Left renal pelvis (tissue), 4 donors: ENCODE results near the gene PTPN7. TPM values are rescaled to one million over a fixed set of nuclear protein-coding genes. Genes with fewer than 3 reads are reported as not detected.
"Not testable (repeated sequence)": the region's sequence is repeated elsewhere in the genome, so short reads cannot be mapped to it uniquely, and the experiment has no call there.

Experiments
- DNase-seq, 4 donors: peaks; one replicate each; pipeline ENCODE4 v3.0.0-alpha.2; 2013; ENCODE audit warnings: low read depth in 4 of 4, low spot score in 3 of 4
- polyA plus RNA-seq, 4 donors: library from polyadenylated mRNA; unstranded; fragments of 120-200 nt; gene quantifications; one replicate each; pipeline ENCODE4 v1.2.1, GENCODE V29; 2013; ENCODE audit not compliant: insufficient read length in 4 of 4

PTPN7 gene
- 1 to 10 TPM in 1 of 4 donors, under 1 TPM in 3; 0.69 to 1.8 (median 0.83) TPM for polyA plus RNA-seq

DNA sequence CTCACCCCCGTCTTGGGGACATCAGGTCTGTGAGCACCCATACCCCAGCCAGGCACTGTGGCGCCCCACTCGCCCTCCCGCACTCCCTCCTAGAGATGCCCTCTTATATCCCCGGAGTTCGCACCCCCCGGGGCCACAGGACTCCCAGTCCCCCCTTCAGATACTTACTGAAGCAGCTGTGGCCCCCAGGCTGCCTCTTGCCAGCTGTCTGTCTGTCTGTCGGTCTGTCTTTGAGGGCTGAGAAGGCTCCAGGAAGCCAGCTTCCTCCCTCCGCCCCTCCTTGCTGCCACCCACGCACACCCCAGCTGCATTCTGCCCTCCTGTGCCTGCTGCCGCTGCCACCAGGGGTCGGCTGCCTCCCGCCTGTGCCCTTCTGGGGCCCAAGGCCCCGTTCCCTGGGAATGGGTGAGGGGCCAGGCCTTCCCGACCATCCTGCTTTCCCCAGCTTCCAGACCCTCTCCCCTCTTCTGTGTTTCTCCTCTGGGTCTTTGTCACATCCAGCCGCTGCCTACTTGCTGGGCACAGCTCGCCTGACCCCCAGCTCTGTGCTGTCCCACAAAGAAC is at the start of gene PTPN7:
TSS of gene PTPN7 (minus strand) at position 226 of the 564 bp plus-strand sequence. CDS start 1,200 bp downstream, outside the sequence.
- DNase-seq = no peak

DNA sequence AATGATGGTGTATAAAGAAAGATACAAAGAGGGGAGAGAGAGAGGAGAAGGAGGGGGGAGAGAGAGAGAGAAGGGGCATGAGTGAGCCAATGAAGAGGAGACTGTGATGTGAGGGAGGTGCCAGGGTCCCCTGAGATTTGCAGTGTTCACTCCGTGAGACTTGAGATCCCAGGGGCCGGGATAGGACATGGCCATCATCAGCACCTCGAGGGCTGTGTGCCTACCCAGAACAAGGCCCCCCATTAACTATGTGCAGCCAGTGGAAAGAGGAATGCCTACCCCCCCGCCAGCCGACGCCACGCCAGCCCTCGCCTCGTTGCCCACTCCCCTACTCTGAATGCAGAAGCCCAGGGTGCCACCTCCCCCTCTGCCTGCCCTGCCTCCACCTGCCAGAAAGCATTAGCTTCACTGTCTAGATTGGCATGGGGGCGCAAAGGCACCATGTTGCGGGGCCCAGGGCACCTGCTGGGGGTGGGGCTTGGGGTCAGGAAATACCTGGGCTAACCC is 48.0 kb upstream of the PTPN7 start:
- no peak for DNase-seq

DNA sequence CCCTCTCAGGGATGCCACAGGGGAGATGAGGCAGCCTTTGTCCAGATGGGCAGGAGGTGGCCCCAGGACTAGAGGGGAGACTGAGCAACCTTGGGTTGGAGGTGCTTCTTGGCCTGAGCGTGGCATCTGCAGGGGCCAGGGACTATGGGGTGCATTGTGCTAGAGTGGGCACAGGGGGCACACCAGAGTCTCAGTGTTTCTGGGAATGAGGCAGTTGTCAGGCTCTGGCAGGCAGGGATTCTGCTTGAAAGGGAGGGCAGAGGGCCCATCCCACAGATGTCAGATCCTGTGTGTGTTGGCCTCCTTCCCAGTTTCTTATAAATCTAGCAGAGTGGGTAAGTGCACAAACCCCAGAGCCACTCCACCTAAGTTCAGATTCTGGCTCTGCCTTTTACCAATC is 46.9 kb upstream of the PTPN7 start:
- DNase-seq = no peak

DNA sequence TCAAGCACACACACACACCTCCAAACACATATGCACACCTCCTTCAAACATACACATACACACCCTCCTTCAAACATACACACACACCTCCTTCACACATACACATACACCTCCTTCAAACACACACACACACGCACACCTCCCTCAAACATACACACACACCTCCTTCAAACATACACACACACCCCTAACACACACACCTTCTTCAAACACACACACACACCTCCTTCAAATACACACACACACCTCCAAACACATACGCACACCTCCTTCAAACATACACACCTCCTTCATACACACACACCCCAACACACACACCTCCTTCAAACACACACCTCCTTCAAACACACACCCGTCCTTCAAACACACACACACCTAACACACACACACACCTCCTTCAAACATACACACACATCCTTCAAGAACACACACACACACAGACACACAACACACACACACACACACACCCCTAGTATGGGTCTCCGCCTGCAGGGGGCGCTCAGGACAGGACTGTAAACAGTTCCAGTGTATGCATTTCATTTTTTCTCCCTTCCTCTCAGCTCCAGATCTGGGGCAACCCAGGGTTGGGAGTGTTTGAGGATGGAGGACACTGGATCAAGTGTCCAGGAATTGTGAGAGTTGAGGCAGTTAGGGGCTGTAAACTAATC is 45.3 kb upstream of the PTPN7 start:
- no peak for DNase-seq

DNA sequence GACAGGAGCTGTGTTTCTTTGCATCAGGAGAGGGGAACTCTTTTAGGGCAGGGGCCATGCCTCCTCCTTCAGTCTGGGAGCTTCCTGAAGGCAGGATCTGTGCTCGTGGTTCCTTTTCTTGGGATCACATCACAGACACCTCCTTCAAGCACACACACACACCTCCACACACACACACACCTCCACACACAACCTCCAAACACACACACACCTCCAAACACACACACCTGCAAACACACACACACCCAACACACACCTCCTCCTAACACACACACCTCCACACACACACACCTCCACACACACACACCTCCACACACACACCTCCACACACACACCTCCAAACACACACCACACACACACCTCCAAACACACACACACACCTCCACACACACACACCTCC is 43.7 kb upstream of the PTPN7 start:
- DNase-seq = no peak

DNA sequence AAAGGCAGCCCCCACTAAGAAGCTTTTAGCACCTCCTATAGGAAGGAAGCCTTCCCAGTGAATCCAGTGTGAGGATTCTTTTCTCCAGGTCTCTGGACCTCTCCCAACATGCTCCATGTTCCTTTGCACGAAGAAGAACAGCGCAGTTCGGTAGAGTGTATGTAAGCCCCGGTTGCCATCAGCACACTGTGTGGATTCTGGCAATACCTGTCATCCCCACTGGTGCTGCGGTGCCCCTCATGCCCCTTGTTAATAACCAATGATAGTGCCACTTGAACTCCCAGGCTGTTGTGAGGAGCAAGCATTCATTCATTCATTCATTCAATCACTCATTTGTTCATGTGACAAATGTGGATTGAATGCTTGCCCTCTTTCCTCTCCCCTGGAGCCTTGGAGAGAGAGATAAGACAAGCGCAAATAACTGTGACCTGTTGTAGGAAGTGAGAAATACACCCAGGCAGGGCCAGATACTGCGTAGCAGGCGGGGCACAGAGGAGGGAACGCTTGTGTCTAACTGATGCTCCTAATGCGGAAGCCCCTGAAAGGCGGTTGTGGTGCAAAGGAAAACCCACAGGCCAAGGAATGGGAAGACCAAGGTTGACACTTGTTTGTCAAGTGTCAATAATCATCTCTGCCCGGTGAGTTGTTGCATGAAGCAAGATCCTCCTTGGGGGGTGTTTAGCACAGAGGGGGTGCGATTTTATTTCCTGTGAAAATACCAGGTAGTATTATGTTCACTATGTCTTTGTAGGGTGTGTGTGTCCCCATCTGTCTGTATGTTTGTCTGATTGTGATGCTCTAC is 43.0 kb upstream of the PTPN7 start:
- no peak for DNase-seq

DNA sequence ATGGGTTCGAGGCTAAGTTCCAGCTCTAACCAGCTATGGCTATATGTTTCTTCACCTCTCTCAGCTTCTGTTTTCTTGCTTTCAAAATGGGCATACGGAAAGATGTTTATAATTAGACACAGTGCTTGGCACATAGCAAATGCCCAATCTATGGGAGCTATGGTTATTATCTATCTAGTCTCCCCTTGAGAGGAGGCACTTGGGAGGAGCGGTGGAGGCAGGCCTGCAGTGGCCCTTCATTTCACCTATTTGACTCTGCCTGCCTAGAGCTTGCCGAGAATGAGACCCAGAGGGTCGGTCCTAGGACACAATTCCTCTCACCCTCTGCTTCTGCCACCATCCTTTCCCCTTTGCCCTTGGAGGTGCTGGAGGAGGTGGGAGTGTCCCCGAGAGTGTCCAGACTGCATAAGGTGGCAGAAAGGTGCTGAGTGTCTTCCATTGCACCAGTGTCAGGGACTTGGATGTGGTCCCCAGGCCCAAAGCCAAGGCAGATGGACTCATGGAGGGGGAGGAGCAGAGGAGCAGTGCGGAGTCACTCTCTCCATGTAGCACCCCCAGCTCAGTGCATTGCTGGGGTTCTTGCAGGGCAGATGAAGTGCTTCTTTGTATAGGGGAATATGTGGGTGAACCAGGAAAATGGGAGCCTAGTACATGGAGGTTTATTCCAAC is 42.2 kb upstream of the PTPN7 start:
- DNase-seq = no peak

DNA sequence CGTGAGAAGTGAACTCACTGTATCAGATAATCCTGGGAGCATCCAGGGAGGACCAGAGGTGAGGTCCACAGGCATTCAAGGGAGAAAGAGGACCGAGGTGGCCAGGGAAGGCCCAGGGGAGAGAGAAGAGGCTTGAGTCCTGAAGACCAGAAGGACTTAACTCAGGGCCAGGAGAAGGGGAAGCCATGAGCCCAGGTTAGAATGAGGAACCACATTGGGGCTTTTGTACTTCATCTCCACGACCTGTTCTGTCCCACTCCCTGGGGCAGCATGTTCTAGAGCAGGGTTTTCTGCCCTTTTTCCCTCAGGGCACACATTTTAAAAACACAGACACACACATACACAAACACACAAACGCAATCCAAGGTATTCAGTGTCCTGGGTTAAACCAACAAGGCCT is 41.6 kb upstream of the PTPN7 start:
- DNase-seq = no peak

DNA sequence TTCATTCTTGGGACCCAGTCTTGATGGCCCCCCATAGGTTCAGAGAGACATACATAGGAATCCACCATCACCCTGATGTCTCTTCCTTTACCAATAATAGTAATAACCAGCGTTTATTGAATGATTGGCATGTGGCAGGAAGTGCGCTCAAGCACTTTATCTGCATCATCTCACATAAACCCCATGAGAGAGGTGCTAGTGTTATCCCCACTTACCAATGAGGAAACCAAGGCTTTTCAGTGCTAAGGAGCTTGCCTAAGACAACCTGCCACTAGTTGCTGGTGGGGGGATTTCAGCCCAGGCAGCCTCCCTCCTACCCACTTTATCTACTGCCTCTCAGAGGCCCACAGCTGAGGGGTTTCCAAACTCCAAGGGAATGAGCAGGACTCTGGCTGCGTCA is 40.9 kb upstream of the PTPN7 start:
- no peak for DNase-seq

DNA sequence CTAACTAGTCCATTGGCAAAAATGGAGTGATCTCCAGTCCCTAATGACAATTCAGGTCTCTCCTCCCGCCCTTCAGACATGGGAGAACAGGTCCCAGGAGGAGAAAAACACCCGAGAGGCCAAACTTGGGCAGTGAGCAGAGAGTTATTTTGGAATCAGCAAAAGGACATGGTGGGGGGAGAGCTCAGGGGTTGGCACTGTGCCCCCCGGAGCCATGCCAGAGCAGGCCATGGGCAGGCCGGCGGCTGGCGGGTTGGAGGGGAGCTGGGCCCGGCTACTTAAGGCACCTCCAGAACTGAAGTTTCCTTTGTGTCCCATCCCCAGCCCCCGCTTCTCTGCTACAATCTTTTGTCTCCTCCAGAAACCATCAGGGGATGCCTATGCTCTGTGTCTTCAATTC is 40.3 kb upstream of the PTPN7 start:
- DNase-seq = no peak

DNA sequence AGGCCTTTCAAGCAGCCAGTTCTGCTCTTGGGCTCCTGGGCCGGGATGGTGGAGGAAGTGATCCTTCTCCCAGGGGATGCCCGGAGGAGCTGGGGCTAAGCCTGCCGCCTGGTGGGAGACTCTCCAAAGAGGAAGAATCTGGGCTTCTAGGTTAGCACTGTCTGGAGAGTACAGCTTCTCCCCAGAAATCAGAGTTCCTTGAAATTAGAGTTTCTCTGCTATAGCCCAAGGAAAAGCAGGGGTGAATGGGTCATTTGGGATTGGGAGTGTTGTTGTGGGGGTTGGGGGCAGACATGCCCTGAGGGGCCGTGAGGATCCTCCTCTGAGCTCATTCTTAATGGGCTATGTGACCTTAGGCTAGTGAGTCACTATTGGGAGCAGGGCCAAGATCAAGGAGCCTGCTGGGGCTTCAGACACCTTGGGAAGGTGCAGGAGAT is 39.7 kb upstream of the PTPN7 start:
- no peak for DNase-seq

DNA sequence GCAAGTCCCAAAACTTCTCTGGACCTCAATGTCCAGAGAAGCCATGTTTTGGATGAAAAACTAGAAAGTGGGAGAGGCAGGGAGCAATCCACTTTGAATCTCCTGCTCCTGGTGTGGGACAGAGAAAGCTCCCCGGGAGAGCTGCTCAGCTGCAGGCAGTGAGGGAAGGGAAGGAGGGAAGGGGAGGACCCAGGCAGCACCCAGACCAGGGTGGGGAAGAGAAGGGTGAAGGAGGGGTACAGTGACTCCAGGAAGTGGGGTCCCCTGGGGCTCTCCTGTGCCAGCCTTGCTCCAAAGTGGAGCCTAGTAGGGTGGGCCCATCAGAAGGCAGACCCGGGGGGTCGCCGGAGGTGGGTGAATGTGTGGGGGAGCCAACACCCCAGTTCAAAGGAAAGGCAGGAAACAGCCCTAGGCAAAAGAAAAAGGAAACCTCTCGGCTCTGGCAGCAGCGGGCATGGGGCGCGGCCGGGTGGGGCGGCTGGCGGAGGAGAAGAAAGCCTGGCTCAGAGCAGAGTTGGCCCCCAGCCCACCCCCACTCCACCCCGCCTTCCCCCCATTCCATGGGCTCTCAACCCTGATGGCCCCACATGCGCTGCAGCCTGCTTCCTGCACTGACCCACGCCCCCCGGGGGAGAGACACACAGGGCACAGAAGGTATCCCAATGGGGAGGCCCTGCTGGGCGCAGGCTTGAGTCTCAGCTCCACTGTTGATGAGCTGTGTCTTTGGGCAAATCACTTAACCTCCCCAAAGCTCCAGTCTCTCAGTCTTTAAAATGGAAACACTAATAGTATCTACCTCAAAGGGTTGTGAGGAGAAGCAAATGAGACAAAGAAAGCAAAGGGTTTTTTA is 38.9 kb upstream of the PTPN7 start:
- DNase-seq = no peak

DNA sequence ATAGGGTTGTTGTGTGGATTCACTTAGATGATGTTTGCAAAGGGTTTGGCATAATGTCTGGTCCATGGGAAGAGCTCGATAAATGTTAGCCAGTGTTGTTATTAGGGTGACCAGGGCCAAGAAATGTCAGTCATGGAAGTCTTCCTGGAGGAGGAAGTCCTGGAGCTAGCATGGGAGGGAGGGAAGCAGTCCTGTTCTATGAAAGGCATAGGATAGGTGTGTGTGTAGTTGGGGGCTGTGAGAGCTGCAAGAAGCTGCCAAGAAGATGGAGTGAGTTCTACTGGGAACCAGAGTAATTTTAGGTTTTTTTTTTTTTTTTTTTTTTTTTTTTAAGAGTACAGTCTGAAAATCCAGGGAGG is 37.9 kb upstream of the PTPN7 start:
- no peak for DNase-seq

DNA sequence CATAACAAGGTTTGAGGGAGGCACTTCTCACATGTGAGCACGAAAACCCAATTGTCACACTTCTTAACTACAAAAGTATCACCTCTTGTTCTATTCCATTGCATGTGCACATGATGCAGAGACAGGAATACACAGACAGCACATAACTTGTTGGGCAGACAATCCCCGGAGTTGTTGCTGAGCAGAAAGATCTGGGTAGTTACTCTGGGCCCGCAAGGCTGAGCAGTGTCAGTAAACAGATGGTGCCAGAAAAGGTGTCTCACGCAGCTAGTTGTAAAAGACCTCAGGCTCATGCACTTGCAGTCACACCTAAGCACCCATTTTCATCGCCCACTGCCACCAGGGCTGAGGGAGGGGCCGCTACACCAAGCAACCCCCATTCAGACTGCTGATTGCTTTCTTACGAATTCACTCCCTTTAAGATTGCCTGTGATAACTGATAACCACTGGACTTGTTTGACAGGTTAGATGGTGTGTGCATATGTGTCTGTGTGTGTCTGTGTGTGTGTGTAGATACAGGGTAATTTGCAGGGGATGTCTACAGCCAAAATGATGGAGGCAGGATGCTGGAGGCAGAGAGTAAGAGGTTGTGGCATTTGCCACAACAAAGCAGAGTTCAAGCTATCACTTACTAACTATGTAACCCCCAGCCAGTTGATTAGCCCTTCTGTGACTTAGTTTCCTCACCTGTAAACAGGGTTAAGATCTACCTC is 37.4 kb upstream of the PTPN7 start:
- DNase-seq = no peak

DNA sequence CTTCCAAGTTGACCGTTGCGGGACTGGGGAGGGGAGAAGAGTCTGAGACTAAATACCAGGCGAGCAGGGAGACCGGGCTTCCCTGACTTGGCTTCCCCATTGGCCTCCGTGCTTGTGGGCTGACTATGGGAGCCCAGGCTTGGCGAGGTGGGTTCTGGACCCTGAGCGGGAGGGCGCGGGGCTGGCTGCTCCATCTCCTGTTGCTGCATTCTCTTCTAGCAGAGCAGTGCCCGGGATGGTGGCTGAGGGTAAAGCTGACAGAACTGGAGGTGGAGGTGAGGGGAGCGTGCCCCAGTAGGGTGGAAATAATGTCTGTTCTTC is 33.9 kb upstream of the PTPN7 start:
- no peak for DNase-seq

DNA sequence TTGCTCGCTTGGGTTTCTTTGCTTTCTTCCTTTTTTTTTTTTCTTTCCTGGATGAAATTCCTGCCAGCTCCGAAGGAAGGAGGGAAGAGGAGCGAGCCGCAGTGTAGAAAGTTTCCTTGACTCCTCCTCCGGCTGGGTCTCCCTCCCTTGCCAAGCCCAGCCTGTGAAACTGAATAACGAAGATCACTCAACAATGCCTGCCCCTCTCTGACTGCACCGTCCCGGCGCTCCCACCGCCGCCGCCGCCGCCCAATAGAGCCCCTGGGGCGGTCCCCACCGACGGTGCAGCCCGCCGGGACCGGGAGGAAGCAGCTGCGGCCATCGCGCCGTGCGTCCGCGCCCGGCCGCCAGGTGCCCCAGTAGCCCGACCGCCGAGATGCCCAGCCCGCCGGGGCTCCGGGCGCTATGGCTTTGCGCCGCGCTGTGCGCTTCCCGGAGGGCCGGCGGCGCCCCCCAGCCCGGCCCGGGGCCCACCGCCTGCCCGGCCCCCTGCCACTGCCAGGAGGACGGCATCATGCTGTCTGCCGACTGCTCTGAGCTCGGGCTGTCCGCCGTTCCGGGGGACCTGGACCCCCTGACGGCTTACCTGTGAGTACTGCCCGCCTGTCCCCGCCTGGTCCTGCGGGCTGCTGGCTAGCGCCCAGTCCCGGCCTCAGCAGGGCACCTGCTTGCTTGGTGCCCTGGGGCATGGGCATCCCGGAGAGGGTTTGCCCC is 33.4 kb upstream of the PTPN7 start, which contains the start of gene LGR6:
TSS of gene LGR6 (plus strand) at position 186 of the 714 bp plus-strand sequence. CDS start at position 377, 191 bp downstream.
- DNase-seq = no peak

DNA sequence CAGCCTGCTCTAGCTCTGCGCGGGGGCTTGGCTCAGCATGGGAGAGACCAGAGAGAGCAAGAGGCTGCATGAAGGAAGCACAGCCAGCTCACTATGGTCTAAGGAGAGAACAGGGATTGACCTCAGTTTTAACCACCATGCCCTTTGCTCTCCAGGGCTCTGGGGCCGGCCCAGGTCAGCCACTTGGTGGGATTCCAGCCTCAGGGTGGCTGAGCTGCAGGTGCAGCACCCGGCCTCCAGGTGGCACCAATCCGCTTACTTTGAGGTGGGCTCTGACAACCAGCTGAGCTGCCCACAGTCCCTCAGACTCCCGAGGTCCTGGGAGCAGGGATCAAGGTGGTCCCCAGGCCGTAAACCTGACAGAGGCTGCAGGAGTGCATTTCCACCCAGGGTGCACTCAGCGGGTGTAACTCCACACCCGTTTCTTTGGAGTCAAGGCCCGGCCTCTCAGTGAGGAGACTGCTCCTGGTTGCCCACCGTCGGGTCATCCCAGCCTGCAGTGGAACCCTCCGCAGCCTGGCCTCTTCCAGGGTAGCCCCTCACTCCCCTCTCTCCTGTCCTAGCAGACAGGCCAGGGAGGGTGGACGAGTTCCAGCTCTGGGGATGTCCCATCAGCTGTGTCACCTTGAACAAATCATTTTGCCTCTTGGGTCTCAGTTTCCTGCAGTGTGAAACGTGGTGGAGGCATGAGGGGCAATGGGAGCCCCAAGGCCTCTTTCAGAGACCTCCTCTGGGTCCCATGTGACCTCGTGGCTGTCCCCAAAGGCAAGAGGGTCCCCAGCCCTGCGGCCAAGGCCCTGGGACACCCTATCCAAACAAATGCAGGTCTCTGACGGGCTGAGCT is 32.6 kb upstream of the PTPN7 start:
- DNase-seq = no peak

DNA sequence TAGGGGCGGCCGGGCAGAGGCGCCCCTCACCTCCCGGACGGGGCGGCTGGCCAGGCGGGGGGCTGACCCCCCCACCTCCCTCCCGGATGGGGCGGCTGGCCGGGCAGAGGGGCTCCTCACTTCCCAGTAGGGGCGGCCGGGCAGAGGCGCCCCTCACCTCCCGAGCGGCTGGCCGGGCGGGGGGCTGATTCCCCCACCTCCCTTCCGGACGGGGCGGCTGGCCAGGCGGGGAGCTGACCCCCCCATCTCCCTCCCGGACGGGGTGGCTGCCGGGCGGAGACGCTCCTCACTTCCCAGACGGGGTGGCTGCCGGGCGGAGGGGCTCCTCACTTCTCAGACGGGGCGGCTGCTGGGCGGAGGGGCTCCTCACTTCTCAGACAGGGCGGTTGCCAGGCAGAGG is 31.0 kb upstream of the PTPN7 start:
- not testable (repeated sequence) for DNase-seq
